NK-92 treated with Interleukin-12 subunit alpha and Interleukin-12 subunit beta, amount 100 ng/mL, for 24 hours (cell line): Measurements from ENCODE around the gene GAB2.
"Not testable (repeated sequence)": the region's sequence is repeated elsewhere in the genome, so short reads cannot be mapped to it uniquely, and the experiment has no call there.

Experiments used
- DNase-seq: peaks from one replicate; lab custom pipeline; 2025; lab: John Stamatoyannopoulos, UW

GAB2 gene

GRCh38 chr11:78181185-78181584 lies 236.4 kb downstream of the GAB2 start:
- DNase-seq, result no peak

- no peak for DNase-seq
These were observed 236.9 kb downstream of the GAB2 start for GRCh38 chr11:78180751-78181150.

GRCh38 chr11:78179459-78180071 lies 238.1 kb downstream of the GAB2 start:
- no peak for DNase-seq

GRCh38 chr11:78177216-78177615 lies 240.4 kb downstream of the GAB2 start:
- no peak for DNase-seq

GRCh38 chr11:78176605-78177141 lies 240.9 kb downstream of the GAB2 start:
- no peak for DNase-seq

- DNase-seq, result not testable (repeated sequence)
These were observed 241.8 kb downstream of the GAB2 start for GRCh38 chr11:78175862-78176261.

GRCh38 chr11:78171951-78172350 lies 245.7 kb downstream of the GAB2 start:
- no peak for DNase-seq

GRCh38 chr11:78170874-78171549 lies 246.6 kb downstream of the GAB2 start:
- no peak for DNase-seq

GRCh38 chr11:78170413-78170812 lies 247.2 kb downstream of the GAB2 start:
- no peak for DNase-seq

GRCh38 chr11:78168539-78169477 lies 248.8 kb downstream of the GAB2 start:
- no peak for DNase-seq

GRCh38 chr11:78166855-78167469 lies 250.7 kb downstream of the GAB2 start:
- DNase-seq, result no peak
